Neural progenitor cell (in vitro differentiated cells): Measurements from ENCODE around the gene PPFIA3. TPM values are rescaled to one million over a fixed set of nuclear protein-coding genes. Genes with fewer than 3 reads are reported as not detected.
A peak's percentile ranks its signal among the peaks of the same experiment; 100 is the strongest.

Source experiments
- DNase-seq: peaks from one replicate; pipeline ENCODE4 v3.0.0-alpha.2; 2016; ENCODE audit warnings: low spot score
- H2AFZ ChIP-seq: fragments of 200-600 bp; sonication (generic); replicated peaks from 2 replicates; pipeline ENCODE4 v1.6.1; 2016; ENCODE audit warnings: antibody characterized with exemption
- H3F3A ChIP-seq: fragments of 200-600 bp; sonication (generic); 2 replicates; pipeline ENCODE4 v1.6.1; 2016; ENCODE audit warnings: antibody characterized with exemption, low read depth
- H3K27ac ChIP-seq: fragments of 200-600 bp; sonication (generic); 2 replicates; pipeline ENCODE4 v1.5.1; 2016; ENCODE audit warnings: mild to moderate bottlenecking
- H3K27me3 ChIP-seq: fragments of 200-600 bp; sonication (generic); 2 replicates; pipeline ENCODE4 v1.6.1; 2016; ENCODE audit warnings: mild to moderate bottlenecking, moderate library complexity
- H3K36me3 ChIP-seq: fragments of 200-600 bp; sonication (generic); 2 replicates; pipeline ENCODE4 v1.5.1; 2016
- H3K4me1 ChIP-seq: fragments of 200-600 bp; sonication (generic); 2 replicates; pipeline ENCODE4 v1.6.1; 2016; ENCODE audit warnings: mixed run types
- H3K4me2 ChIP-seq: fragments of 200-600 bp; sonication (generic); 2 replicates; pipeline ENCODE4 v1.6.1; 2016
- H3K4me3 ChIP-seq: fragments of 200-600 bp; sonication (generic); 2 replicates; pipeline ENCODE4 v1.5.1; 2016
- H3K79me2 ChIP-seq: fragments of 200-600 bp; sonication (generic); 2 replicates; pipeline ENCODE4 v1.6.1; 2016; ENCODE audit warnings: low read depth
- H3K9ac ChIP-seq: fragments of 200-600 bp; sonication (generic); 2 replicates; pipeline ENCODE4 v1.6.1; 2016
- H3K9me3 ChIP-seq: fragments of 200-600 bp; sonication (generic); 2 replicates; pipeline ENCODE4 v1.5.1; 2016; ENCODE audit warnings: low read depth
- H4K20me1 ChIP-seq: fragments of 200-600 bp; sonication (generic); 2 replicates; pipeline ENCODE4 v1.6.1; 2016; ENCODE audit warnings: low read depth
- H3K27ac Mint-ChIP-seq: 3 replicates; pipeline ENCODE4 v1.8.0; 2021; ENCODE audit warnings: mixed read lengths
- H3K27me3 Mint-ChIP-seq: 2 replicates; pipeline ENCODE4 v1.8.0; 2022; ENCODE audit warnings: low read depth, mild to moderate bottlenecking, inconsistent platforms, moderate library complexity, mixed read lengths; ENCODE audit not compliant: insufficient read depth
- H3K36me3 Mint-ChIP-seq: 3 replicates; pipeline ENCODE4 v1.8.0; 2021; ENCODE audit warnings: mixed read lengths
- H3K4me1 Mint-ChIP-seq: 3 replicates; pipeline ENCODE4 v1.8.0; 2021; ENCODE audit warnings: mixed read lengths
- H3K4me3 Mint-ChIP-seq: 3 replicates; pipeline ENCODE4 v1.8.0; 2021; ENCODE audit warnings: mild to moderate bottlenecking, moderate library complexity, mixed read lengths
- H3K9me3 Mint-ChIP-seq: 3 replicates; pipeline ENCODE4 v1.8.0; 2020; ENCODE audit warnings: mixed read lengths
- EZH2 ChIP-seq: fragments of 200-600 bp; sonication (generic); IDR thresholded peaks from 2 replicates; pipeline ENCODE4 v1.6.1; 2017; ENCODE audit warnings: antibody characterized with exemption, mild to moderate bottlenecking, moderate library complexity
- EZH2phosphoT487 ChIP-seq: fragments of 200-600 bp; sonication (generic); IDR thresholded peaks from 2 replicates; pipeline ENCODE4 v1.6.1; 2017; ENCODE audit warnings: antibody characterized with exemption
- total RNA-seq: library from RNA; depleted of rRNA; stranded (reverse); fragments of >200 nt; gene quantifications from 2 replicates; pipeline ENCODE4 v1.2.3, GENCODE V29; 2015; ENCODE audit warnings: low replicate concordance
- TF ChIP-seq, protein P1 (sequence below): fragments of 200-600 bp; sonication (generic); IDR thresholded peaks from 2 replicates; pipeline ENCODE4 v1.5.1; 2017; ENCODE audit warnings: antibody characterized with exemption, mild to moderate bottlenecking

PPFIA3 gene
- total RNA-seq, 1 donor from 2014 or later, result 1.8 TPM

DNA sequence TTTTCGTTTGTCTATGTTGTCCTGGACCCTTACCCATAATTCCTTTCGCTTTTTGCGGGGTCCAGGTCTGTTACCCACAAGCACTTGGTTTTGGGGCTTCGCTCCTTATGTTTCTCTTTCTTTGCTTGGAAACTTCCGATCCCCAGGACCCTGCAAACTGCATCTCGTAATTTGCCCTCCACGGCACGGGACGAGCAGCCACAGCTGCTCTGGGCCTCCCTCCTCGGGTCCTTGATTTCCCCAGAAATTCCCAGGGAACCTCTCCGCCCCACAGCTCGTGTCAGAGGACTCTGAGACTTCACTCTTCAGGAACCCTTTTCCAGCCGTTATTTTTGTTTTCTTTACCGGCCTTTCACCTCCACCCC lies 33.5 kb upstream of the PPFIA3 start:
- Histone ChIP-seq H3K9ac (peak overlapping the region; percentile 96), H2AFZ (peak overlapping the region; percentile 83), H3K4me3 (peak overlapping the region; percentile 89), H3K4me2 (peak overlapping the region; percentile 100), H3K79me2 (peaks cover 56% of the 10 kb centered on the region), H3K27ac (peak overlapping the region; percentile 93), H4K20me1 (peaks cover 54% of the 10 kb centered on the region), H3K36me3 (peaks cover 6% of the 10 kb centered on the region), H3K4me1 (peaks cover 18% of the 10 kb centered on the region), H3K9me3 (no peaks in the 10 kb centered on the region), H3K27me3 (peaks cover 7% of the 10 kb centered on the region), H3F3A (peaks cover 14% of the 10 kb centered on the region)
- Mint-ChIP-seq H3K4me1 (peaks cover 20% of the 10 kb centered on the region), H3K9me3 (no peaks in the 10 kb centered on the region), H3K4me3 (peak overlapping the region; percentile 97), H3K27me3 (peaks cover 3% of the 10 kb centered on the region), H3K36me3 (peaks cover 15% of the 10 kb centered on the region), H3K27ac (peak overlapping the region; percentile 94)
- TF ChIP-seq, protein P1, sequence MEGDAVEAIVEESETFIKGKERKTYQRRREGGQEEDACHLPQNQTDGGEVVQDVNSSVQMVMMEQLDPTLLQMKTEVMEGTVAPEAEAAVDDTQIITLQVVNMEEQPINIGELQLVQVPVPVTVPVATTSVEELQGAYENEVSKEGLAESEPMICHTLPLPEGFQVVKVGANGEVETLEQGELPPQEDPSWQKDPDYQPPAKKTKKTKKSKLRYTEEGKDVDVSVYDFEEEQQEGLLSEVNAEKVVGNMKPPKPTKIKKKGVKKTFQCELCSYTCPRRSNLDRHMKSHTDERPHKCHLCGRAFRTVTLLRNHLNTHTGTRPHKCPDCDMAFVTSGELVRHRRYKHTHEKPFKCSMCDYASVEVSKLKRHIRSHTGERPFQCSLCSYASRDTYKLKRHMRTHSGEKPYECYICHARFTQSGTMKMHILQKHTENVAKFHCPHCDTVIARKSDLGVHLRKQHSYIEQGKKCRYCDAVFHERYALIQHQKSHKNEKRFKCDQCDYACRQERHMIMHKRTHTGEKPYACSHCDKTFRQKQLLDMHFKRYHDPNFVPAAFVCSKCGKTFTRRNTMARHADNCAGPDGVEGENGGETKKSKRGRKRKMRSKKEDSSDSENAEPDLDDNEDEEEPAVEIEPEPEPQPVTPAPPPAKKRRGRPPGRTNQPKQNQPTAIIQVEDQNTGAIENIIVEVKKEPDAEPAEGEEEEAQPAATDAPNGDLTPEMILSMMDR, result no peak
- TF ChIP-seq EZH2phosphoT487, result no peak
- no peak for TF ChIP-seq EZH2
- DNase-seq, result no peak

DNA sequence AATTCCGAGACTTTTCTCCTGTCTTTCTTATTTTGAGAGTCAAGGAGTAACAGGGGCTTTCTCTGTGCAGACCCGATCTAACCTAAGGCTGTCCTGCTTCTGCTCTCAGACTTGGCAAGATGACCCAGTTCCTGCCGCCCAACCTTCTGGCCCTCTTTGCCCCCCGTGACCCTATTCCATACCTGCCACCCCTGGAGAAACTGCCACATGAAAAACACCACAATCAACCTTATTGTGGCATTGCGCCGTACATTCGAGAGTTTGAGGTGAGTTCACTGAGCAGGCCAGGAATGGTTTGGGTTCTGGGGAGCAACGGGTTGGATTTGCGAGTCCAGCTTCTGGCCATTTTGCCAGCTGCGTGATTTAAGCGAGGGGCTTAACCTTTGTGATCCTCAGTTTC lies 33.0 kb upstream of the PPFIA3 start:
- peaks cover 14% of the 10 kb centered on the region for H3F3A ChIP-seq
- H3K4me1 Mint-ChIP-seq, result peaks cover 20% of the 10 kb centered on the region
- H3K27me3 ChIP-seq, result peaks cover 4% of the 10 kb centered on the region
- peak overlapping the region; percentile 100 for H3K4me2 ChIP-seq
- no peak overlapping the region for H3K27ac ChIP-seq
- TF ChIP-seq EZH2phosphoT487, result no peak
- TF ChIP-seq EZH2, result no peak
- TF ChIP-seq, protein P1, result no peak
- H3K36me3 Mint-ChIP-seq, result peaks cover 16% of the 10 kb centered on the region
- peaks cover 2% of the 10 kb centered on the region for H3K27me3 Mint-ChIP-seq
- peak overlapping the region; percentile 89 for H3K4me3 ChIP-seq
- H3K4me1 ChIP-seq, result peaks cover 18% of the 10 kb centered on the region
- H2AFZ ChIP-seq, result no peak overlapping the region
- no peak for DNase-seq
- H3K4me3 Mint-ChIP-seq, result peak overlapping the region; percentile 97
- no peaks in the 10 kb centered on the region for H3K9me3 Mint-ChIP-seq
- peaks cover 59% of the 10 kb centered on the region for H3K79me2 ChIP-seq
- peaks cover 7% of the 10 kb centered on the region for H3K36me3 ChIP-seq
- H3K27ac Mint-ChIP-seq, result peak overlapping the region; percentile 94
- H3K9me3 ChIP-seq, result no peaks in the 10 kb centered on the region
- peak overlapping the region; percentile 96 for H3K9ac ChIP-seq
- H4K20me1 ChIP-seq, result peaks cover 59% of the 10 kb centered on the region

DNA sequence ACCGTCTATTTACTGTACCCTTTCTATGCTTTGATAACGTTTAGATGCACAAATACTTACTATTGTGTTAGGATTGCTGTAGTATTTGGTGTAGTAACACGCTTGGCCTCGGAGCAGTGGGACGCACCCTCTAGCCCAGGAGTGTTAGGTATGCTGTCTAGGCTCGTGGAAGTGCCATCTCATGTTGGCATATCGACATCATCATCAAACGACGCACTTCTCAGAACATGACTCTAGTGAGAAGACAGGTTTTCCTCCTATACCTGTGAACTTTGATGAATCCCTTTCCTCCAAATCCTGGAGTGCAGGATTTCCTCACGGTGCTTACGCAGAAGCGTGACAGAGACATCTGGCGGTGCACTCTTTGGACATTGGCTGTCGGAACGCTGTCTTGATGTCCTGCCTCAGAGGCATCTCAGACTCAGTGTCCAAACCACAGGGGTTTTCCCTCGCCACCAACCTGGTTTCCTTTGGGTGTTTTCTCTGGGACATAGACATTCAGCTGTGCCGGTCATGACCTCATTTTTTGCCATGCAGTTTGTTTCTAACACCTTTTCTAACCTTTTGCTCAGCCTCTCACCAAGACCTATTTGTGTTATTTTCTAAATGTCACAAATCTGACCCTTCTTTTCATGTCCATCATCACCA lies 27.8 kb upstream of the PPFIA3 start:
- Histone ChIP-seq H3K4me1 (peaks cover 10% of the 10 kb centered on the region), H3K27me3 (no peaks in the 10 kb centered on the region), H4K20me1 (peaks cover 99% of the 10 kb centered on the region), H3K79me2 (peaks cover 99% of the 10 kb centered on the region), H3K4me3 (no peak overlapping the region), H2AFZ (no peak overlapping the region), H3K36me3 (peaks cover 12% of the 10 kb centered on the region), H3K9me3 (no peaks in the 10 kb centered on the region), H3K4me2 (no peak overlapping the region), H3K9ac (no peak overlapping the region), H3K27ac (no peak overlapping the region), H3F3A (peaks cover 44% of the 10 kb centered on the region)
- Mint-ChIP-seq H3K27me3 (no peaks in the 10 kb centered on the region), H3K27ac (no peak overlapping the region), H3K4me1 (peaks cover 8% of the 10 kb centered on the region), H3K9me3 (no peaks in the 10 kb centered on the region), H3K36me3 (peaks cover 30% of the 10 kb centered on the region), H3K4me3 (no peak overlapping the region)
- no peak for TF ChIP-seq EZH2phosphoT487
- no peak for DNase-seq

DNA sequence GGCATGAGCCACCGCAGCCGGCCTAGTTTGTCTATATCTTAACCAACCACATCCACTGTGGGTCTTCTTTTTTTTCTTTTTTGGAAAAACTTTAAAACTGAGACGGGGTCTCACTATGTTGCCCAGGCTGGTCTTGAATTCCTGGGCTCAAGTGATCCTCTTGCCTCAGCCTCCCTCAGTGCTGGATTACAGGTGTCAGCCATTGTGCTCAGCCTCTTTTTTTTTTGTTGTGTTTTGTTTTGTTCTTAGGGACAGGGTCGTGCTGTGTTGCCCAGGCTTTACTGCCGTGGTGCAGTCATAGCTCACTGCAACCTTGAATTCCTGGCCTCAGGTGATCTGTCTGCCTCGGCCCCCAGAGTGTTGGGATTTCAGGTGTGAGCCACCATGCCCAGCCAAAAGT lies 26.7 kb upstream of the PPFIA3 start:
- Histone ChIP-seq H3K9ac (no peak overlapping the region), H3K27me3 (no peaks in the 10 kb centered on the region), H4K20me1 (peaks cover 99% of the 10 kb centered on the region), H3K79me2 (peaks cover 88% of the 10 kb centered on the region), H3K36me3 (peaks cover 15% of the 10 kb centered on the region), H3K9me3 (no peaks in the 10 kb centered on the region), H3K27ac (no peak overlapping the region), H2AFZ (no peak overlapping the region), H3K4me2 (no peak overlapping the region), H3K4me1 (no peaks in the 10 kb centered on the region), H3F3A (peaks cover 55% of the 10 kb centered on the region), H3K4me3 (no peak overlapping the region)
- Mint-ChIP-seq H3K9me3 (no peaks in the 10 kb centered on the region), H3K27me3 (no peaks in the 10 kb centered on the region), H3K36me3 (peaks cover 24% of the 10 kb centered on the region), H3K27ac (no peak overlapping the region), H3K4me3 (peak overlapping the region; percentile 21), H3K4me1 (no peaks in the 10 kb centered on the region)
- DNase-seq, result no peak
- TF ChIP-seq EZH2phosphoT487 (no peak), EZH2 (no peak)
- TF ChIP-seq, protein P1, result no peak
